Renal pelvis (tissue), 4 donors: ENCODE results near the gene USP47. TPM values are rescaled to one million over a fixed set of nuclear protein-coding genes. Genes with fewer than 3 reads are reported as not detected.

Experiments
- DNase-seq: peaks from one replicate; pipeline ENCODE4 v3.0.0-alpha.2; 2013
- polyA plus RNA-seq, 3 donors: library from polyadenylated mRNA; unstranded; fragments of 120-200 nt; gene quantifications; one replicate each; pipeline ENCODE4 v1.2.1, GENCODE V29; 2013; ENCODE audit not compliant: insufficient read length in 3 of 3

USP47 gene
- polyA plus RNA-seq, 3 donors = 85.2 to 94.5 (median 86.0) TPM

GRCh38 chr11:11915625-11916024 lies 73.9 kb downstream of the USP47 start:
- DNase-seq = no peak

GRCh38 chr11:11916981-11917399 lies 75.2 kb downstream of the USP47 start:
- DNase-seq = no peak

DNA sequence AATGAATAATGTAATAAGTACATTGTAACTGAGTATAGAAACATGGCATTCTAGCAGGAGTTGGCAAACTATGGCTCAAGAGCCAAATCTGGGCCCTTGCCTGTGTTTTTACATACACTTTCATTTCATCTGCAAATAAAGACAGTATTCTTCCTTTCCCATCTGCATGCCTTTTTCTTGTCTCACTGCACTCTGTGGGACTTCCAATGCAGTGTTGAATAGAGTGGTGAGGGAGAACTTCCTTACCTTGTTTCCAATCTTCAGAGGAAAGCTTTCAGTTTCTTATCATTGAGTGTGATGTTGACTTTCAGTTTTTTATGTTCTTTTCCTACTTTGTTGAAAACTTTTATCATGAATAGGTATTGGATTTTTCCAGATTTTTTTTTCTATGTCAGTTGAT lies 82.1 kb downstream of the USP47 start:
- no peak for DNase-seq

DNA sequence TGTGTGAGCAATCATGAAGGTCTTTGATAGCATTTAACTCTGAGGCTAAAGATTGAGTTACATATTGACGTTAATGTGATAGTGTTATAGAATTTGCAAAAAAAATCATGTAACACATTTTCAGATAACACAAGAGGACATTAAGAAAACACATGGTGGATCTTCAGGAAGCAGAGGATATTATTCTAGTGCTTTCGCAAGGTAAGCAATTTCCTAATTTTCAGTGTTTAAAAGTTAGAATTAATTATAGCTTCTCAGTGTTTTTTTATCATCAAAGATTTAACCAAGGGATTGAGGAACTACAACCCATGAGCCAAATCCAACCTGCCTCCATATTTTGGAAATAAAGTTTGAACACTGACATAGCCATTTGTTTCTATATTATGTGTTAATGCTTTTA lies 88.1 kb downstream of the USP47 start:
- no peak for DNase-seq

DNA sequence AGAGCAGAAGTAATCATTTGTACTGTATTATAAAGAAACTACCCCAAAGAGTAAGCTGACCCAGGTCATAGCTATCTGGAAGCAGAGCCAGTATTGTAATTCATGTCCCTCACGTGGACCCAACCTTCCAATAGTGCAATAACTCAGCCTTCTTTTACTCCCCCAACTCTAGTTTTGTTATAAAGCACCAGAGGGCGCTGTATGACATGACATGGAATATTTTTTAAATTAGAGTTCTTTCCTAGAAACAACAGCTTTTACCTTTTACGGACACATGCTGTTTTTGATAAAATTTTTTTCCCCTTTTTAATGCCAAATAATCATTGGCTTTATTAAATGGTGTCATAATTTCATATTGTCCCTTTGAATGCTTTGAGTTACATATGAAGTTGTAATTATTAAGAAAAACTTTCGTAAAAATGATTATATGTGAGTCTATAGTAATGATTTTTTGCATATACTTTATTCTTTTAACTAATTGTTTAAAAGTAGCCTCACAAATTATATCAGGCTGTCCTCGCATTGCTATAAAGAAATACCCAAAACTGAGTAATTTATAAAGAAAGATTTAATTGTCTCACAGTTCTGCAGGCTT lies 89.8 kb downstream of the USP47 start:
- DNase-seq = peak; percentile 47

- DNase-seq = no peak
These were observed 93.8 kb downstream of the USP47 start for GRCh38 chr11:11935536-11935935.

DNA sequence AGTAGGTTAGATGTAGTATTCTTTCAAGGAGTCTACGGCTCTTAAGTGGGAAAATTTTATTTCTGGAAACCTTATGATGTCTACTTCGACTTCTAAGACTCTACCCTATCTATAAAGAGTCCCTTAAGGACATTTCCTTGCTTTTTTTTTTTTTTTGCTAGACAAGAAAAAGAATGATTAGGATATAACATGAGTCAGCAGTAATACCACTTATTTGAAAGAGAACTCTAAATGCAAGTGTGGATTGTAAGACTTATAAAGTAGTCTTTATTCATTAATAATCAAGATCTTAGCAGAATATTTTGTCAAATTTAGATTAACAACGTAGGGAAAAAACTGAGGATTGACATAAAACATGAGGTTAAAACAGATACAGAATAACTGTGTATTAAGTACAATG lies 95.7 kb downstream of the USP47 start:
- DNase-seq = no peak

DNA sequence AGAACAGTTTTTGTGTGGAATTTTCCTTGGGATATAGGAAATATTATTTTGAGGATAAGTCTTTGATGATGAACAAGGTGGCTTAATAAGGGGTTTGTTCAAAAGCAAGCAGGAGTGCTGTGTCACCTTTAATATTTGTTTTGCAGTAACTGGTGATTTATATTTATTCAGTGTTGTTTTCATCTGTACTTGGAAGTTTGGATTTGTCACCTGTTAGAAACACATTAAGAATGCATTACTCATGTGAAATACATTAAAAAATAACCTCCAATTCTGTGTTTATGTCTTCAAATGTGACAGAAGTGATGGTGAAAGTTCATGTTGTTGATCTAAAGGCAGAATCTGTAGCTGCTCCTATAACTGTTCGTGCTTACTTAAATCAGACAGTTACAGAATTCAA lies 96.2 kb downstream of the USP47 start:
- no peak for DNase-seq

- no peak for DNase-seq
These were observed 98.8 kb downstream of the USP47 start for GRCh38 chr11:11940551-11940950.

GRCh38 chr11:11942668-11943067 lies 100.9 kb downstream of the USP47 start:
- no peak for DNase-seq

GRCh38 chr11:11944444-11944843 lies 102.7 kb downstream of the USP47 start:
- no peak for DNase-seq

DNA sequence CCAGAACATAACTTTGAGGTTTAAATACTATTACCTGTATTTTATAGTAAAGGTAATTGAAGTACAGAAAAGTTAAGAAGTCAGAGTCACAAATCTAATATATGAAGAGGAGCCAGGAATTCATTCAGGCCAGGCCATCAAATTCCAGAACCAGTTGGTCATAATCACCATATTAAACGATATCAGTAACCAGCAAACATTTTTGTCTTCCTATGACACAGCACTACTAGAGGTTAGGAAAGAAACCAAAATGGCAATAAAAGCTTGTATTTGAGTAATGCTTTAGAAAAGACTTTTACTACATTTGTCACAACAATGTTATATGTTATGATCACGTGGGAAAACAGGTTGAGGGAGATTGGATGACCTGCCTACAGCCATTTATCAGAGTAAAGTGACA lies 104.4 kb downstream of the USP47 start:
- DNase-seq = no peak

DNA sequence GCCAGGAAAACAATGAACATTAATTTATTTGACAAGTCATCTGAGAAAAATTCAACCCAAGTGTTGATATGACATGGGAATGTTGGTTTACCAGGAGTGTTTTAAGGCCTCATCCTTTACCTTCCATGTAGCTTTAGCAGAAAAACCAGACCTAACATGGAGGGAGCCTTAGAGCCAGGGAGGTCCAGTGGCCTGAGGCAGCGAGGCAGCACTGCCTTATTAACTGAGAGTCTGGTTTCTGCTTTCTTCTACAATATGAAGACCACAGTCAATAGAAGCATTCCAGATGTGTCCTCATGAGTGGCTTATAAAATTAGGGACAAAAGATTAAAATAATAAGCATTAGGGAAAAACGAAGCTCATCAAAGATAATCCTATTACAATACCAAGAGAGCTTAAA lies 105.1 kb downstream of the USP47 start:
- DNase-seq = no peak

- no peak for DNase-seq
These were observed 106.1 kb downstream of the USP47 start for GRCh38 chr11:11947825-11948224.

- DNase-seq = no peak
These were observed 106.6 kb downstream of the USP47 start for GRCh38 chr11:11948242-11948947.

DNA sequence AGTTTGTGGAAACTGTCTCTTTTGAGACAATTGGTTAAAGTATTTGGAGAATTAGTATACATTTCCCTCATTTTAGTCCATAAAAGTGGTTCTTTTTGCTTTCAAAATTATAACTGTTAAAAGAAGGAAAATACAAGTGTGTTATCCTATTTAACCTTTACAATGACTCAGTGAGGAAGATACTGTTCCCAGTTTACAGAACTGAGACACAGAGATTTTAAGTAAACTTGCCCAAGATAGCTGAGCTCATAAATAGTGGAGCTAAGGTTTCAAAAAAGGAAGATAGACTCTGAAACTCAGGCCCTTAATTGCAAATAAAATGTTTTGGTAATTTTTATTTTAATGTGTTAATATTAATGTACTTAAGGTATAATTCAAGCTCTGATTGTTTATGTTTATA lies 107.7 kb downstream of the USP47 start:
- DNase-seq = no peak

DNA sequence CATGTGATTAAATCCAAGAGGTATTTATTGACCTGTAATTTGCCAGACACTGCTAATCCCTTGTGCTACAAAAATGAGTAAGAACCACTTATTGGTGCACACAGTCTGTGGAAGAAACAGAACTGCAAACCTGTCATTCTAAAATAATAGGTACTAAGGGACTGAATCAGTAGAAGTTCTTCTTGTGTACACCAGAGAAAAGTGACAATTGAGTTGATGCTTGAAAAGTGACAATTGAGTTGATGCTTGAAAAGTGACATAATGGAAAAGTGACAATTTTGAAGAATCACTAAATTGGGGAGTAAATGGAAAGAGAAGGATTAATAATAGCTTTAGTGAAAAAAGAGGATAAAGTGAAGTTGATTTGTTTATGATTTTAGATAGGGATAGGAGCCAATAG lies 110.3 kb downstream of the USP47 start:
- no peak for DNase-seq

DNA sequence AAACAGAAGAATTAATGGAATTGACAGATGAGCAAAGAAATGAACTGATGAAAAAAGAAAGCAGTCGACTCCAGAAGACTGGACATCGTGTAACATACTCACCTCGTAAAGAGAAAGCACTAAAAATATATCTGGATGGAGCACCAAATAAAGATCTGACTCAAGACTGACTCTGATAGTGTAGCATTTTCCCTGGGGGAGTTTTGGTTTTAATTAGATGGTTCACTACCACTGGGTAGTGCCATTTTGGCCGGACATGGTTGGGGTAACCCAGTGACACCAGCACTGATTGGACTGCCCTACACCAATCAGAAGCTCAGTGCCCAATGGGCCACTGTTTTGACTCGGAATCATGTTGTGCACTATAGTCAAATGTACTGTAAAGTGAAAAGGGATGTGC lies 114.2 kb downstream of the USP47 start:
- DNase-seq = no peak

GRCh38 chr11:11958403-11959231 lies 116.8 kb downstream of the USP47 start:
- DNase-seq = no peak

- DNase-seq = no peak
These were observed 117.8 kb downstream of the USP47 start for GRCh38 chr11:11959601-11960000.

DNA sequence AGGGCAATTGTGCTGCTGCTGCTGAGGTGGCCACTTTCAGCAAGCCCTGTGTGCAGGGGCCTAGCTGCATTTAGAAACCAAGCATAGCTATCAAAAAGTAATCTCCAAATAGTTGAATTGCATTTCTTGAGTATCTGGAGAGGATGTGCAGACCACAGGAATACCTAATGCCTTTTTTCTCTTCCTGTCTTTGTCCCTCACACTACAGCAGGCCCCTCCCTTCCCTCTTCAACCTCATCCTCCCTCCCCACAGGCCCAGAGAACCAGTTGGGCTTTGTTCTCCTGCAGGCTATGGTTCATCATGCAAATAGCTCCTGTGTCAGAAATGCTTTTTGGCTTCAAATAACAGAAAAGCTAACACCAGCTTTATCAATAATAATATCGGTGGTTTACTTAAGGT lies 118.9 kb downstream of the USP47 start:
- no peak for DNase-seq

- DNase-seq = no peak
These were observed 119.7 kb downstream of the USP47 start for GRCh38 chr11:11961399-11962028.

- no peak for DNase-seq
These were observed 121.3 kb downstream of the USP47 start for GRCh38 chr11:11963067-11963466.
